Common myeloid progenitor, CD34-positive (primary cell): ENCODE results near the gene KLHL8.

Experiments
- CTCF ChIA-PET: fragments of 350-600 bp; sonication (Branson Sonifier 250); formaldehyde crosslinking; loops from one replicate; lab custom pipeline; 2021; ENCODE audit warnings: antibody characterized with exemption; lab: Charles Lee
- POLR2A ChIA-PET: fragments of 350-600 bp; sonication (Branson Sonifier 250); formaldehyde crosslinking; loops from one replicate; lab custom pipeline; 2021; ENCODE audit warnings: antibody characterized with exemption; lab: Charles Lee
- DNase-seq, 3 donors: peaks; one replicate each; pipeline versions ENCODE4 v3.0.0 to v3.0.0-alpha.2; 2013
- H3K27ac ChIP-seq, 2 experiments: 1 replicate in 1 of 2; 2 replicates in 1 of 2; pipeline ENCODE4 v1.7.0; 2013; ENCODE audit warnings: inconsistent platforms in 2 of 2, low read length in 2 of 2, mild to moderate bottlenecking in 2 of 2, low read depth in 1 of 2, moderate library complexity in 1 of 2; ENCODE audit not compliant: severe bottlenecking in 2 of 2, insufficient read depth in 1 of 2, poor library complexity in 1 of 2
- H3K27me3 ChIP-seq, 5 experiments: replicated peaks in 2 of 5; 1 replicate in 3 of 5; 2 replicates in 2 of 5; pipeline versions ENCODE4 v1.6.1 to v1.7.0; 2013; ENCODE audit warnings: low read length in 4 of 5, mild to moderate bottlenecking in 2 of 5, moderate library complexity in 2 of 5, inconsistent platforms in 1 of 5; ENCODE audit not compliant: insufficient read depth in 5 of 5, control insufficient read depth in 4 of 5
- H3K36me3 ChIP-seq, 4 experiments: 1 replicate in 2 of 4; 2 replicates in 2 of 4; pipeline versions ENCODE4 v1.6.1 to v1.7.0; 2013; ENCODE audit warnings: low read length in 3 of 4, control low read depth in 1 of 4, mild to moderate bottlenecking in 1 of 4; ENCODE audit not compliant: control insufficient read depth in 4 of 4, insufficient read depth in 4 of 4
- H3K4me1 ChIP-seq, 4 experiments: 1 replicate in 3 of 4; 2 replicates in 1 of 4; pipeline versions ENCODE4 v1.6.1 to v1.7.1; 2013; ENCODE audit warnings: low read length in 3 of 4, mild to moderate bottlenecking in 3 of 4, control low read depth in 1 of 4, inconsistent platforms in 1 of 4, moderate library complexity in 1 of 4; ENCODE audit not compliant: control insufficient read depth in 4 of 4, insufficient read depth in 4 of 4; ENCODE audit errors: control extremely low read depth in 1 of 4
- H3K4me3 ChIP-seq, 7 experiments: 1 replicate in 4 of 7; 2 replicates in 3 of 7; pipeline versions ENCODE4 v1.5.1 to v1.7.0; 2013; ENCODE audit warnings: mild to moderate bottlenecking in 7 of 7, low read length in 6 of 7, moderate library complexity in 6 of 7, inconsistent platforms in 2 of 7, low read depth in 2 of 7, control low read depth in 1 of 7; ENCODE audit not compliant: insufficient read depth in 4 of 7, control insufficient read depth in 1 of 7; ENCODE audit errors: extremely low read depth in 1 of 7
- H3K9me3 ChIP-seq, 5 experiments: 1 replicate in 4 of 5; 2 replicates in 1 of 5; pipeline versions ENCODE4 v1.6.1 to v1.7.1; 2013; ENCODE audit warnings: low read length in 4 of 5, mild to moderate bottlenecking in 2 of 5, inconsistent platforms in 1 of 5, low read depth in 1 of 5, moderate library complexity in 1 of 5; ENCODE audit not compliant: control insufficient read depth in 4 of 5, insufficient read depth in 2 of 5; ENCODE audit errors: control extremely low read depth in 1 of 5
- WGBS: methylation state at CpG from one replicate; pipeline ENCODE4 v1.1.5; 2013; ENCODE audit not compliant: insufficient coverage; 5-methylcytosine and 5-hydroxymethylcytosine counted together

Gene KLHL8

GRCh38 chr4:87128006-87128705 lies 92.3 kb downstream of the KLHL8 start:
- Histone ChIP-seq H3K36me3 (peaks cover 38 to 86% (median 57%) of the 10 kb centered on the region in 4 experiments), H3K27me3 (no peaks in the 10 kb centered on the region), H3K4me1 (no peaks in the 10 kb centered on the region), H3K27ac (no peak overlapping the region), H3K9me3 (no peaks in the 10 kb centered on the region), H3K4me3 (no peak overlapping the region)
- ChIA-PET POLR2A (no interaction called here), CTCF (no interaction called here)
- DNase-seq = no peak
- 100% methylated on average over 1 of the region's 2 CpGs for WGBS

DNA sequence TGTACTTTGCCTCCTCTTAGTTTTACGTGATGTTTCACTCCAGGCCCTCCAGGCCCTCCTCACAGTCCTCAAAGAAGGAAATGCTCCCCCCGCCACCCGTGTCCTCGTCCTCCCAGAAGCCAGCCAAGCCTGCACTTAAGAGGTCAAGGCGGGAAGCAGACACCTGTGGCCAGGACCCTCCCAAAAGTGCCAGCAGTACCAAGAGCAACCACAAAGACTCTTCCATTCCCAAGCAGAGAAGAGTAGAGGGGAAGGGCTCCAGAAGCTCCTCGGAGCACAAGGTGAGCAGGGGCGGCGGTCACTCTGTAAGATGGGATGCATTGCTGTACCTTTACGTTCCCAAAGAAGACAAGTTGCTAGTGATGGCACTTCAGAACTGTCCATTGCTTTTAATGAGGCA lies 94.4 kb downstream of the KLHL8 start:
- Histone ChIP-seq H3K36me3 (peaks cover 30 to 70% (median 53%) of the 10 kb centered on the region in 4 experiments), H3K27me3 (no peaks in the 10 kb centered on the region), H3K27ac (no peak overlapping the region), H3K4me3 (no peak overlapping the region), H3K9me3 (no peaks in the 10 kb centered on the region), H3K4me1 (peaks cover 0 to 10% (median 0%) of the 10 kb centered on the region in 4 experiments)
- POLR2A ChIA-PET = interaction anchor here (1.2 kb wide), 1 partner anchor 9 kb away, joined by 3 read pairs; no protein-coding TSS in a partner anchor
- CTCF ChIA-PET = no interaction called here
- WGBS = 97% methylated on average over 7 of the region's 9 CpGs
- DNase-seq = no peak

- WGBS = 89% methylated on average over 3 of the region's 4 CpGs
Observed at GRCh38 chr4:87122252-87122651, 98.2 kb downstream of the KLHL8 start.

GRCh38 chr4:87121341-87122065 lies 98.9 kb downstream of the KLHL8 start:
- 74% methylated on average over 3 of the region's 4 CpGs for WGBS
- H3K4me3 ChIP-seq = no peak overlapping the region

More at GRCh38 chr4:87122252-87122651, 98.2 kb downstream of the KLHL8 start:
- H3K9me3 ChIP-seq = no peaks in the 10 kb centered on the region
- H3K4me1 ChIP-seq = peaks cover 0 to 15% (median 0%) of the 10 kb centered on the region in 4 experiments
- peaks cover 21 to 73% (median 57%) of the 10 kb centered on the region in 4 experiments for H3K36me3 ChIP-seq
- POLR2A ChIA-PET = no interaction called here
- no peak overlapping the region for H3K27ac ChIP-seq
- H3K27me3 ChIP-seq = no peaks in the 10 kb centered on the region
- no peak overlapping the region for H3K4me3 ChIP-seq
- no peak for DNase-seq
- CTCF ChIA-PET = interaction anchor here (1.0 to 1.9 kb wide), 2 partner anchors 11 to 13 kb away, joined by 5 to 6 read pairs; no protein-coding TSS in a partner anchor

GRCh38 chr4:87120411-87121162 lies 99.8 kb downstream of the KLHL8 start:
- POLR2A ChIA-PET = no interaction called here
- H3K4me1 ChIP-seq = peaks cover 0 to 15% (median 0%) of the 10 kb centered on the region in 4 experiments
- no peak overlapping the region for H3K4me3 ChIP-seq
- no peaks in the 10 kb centered on the region for H3K9me3 ChIP-seq
- no peaks in the 10 kb centered on the region for H3K27me3 ChIP-seq
- 97% methylated on average over 17 of the region's 18 CpGs for WGBS
- H3K27ac ChIP-seq = no peak overlapping the region
- no peak for DNase-seq
- CTCF ChIA-PET = interaction anchor here (0.7 to 2.0 kb wide), 4 partner anchors 7 to 198 kb away, joined by 3 to 8 read pairs (median 4); no protein-coding TSS in a partner anchor
- peaks cover 22 to 75% (median 58%) of the 10 kb centered on the region in 4 experiments for H3K36me3 ChIP-seq

More at GRCh38 chr4:87121341-87122065, 98.9 kb downstream of the KLHL8 start:
- DNase-seq = peak in 1 of 3 donors; percentile 63
- ChIA-PET POLR2A (interaction anchor here (0.6 kb wide), 1 partner anchor 86 kb away, joined by 3 read pairs; no protein-coding TSS in a partner anchor), CTCF (interaction anchor here (0.7 to 1.9 kb wide), 3 partner anchors 8 to 14 kb away, joined by 3 to 6 read pairs (median 5); no protein-coding TSS in a partner anchor)
- no peak overlapping the region for H3K27ac ChIP-seq
- H3K4me1 ChIP-seq = peaks cover 0 to 15% (median 0%) of the 10 kb centered on the region in 4 experiments
- H3K36me3 ChIP-seq = peaks cover 23 to 75% (median 60%) of the 10 kb centered on the region in 4 experiments
- no peaks in the 10 kb centered on the region for H3K27me3 ChIP-seq
- no peaks in the 10 kb centered on the region for H3K9me3 ChIP-seq

DNA sequence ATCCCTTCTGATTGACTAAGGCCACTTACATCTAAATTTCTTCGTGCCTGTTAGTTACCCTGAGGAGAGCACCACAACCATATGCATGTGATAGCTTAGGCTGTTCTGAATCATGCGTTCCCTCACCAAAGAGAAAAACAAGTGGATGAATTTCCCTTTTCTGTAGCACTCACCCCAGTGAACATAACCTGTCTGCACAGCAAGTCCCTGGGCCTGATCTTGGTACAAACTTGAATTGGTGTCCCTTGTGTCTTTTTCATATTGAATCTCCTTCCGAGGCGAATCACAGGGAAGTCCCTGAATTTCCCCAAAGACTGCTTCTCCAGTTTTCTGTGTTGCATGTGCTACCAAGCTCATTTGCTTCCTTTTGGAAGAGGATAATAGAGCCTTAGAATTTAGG lies 100.4 kb downstream of the KLHL8 start:
- no peaks in the 10 kb centered on the region for H3K9me3 ChIP-seq
- no peak overlapping the region for H3K4me3 ChIP-seq
- ChIA-PET POLR2A (no interaction called here), CTCF (interaction anchor here (1.1 to 2.0 kb wide), 4 partner anchors 15 to 197 kb away, joined by 3 to 8 read pairs (median 4); no protein-coding TSS in a partner anchor)
- 95% methylated on average over 4 of the region's 4 CpGs for WGBS
- DNase-seq = no peak
- H3K27me3 ChIP-seq = no peaks in the 10 kb centered on the region
- H3K36me3 ChIP-seq = peaks cover 18 to 73% (median 59%) of the 10 kb centered on the region in 4 experiments
- no peak overlapping the region for H3K27ac ChIP-seq
- peaks cover 0 to 15% (median 0%) of the 10 kb centered on the region in 4 experiments for H3K4me1 ChIP-seq
